HG02678 (cell line): ENCODE data around the gene ODF4.
"Not testable (repeated sequence)": the region's sequence is repeated elsewhere in the genome, so short reads cannot be mapped to it uniquely, and the experiment has no call there.

ENCODE experiments used
- ATAC-seq: cut with Tn5 transposase; IDR thresholded peaks from one replicate; pipeline ENCODE4 v1.9.1; 2021; ENCODE audit warnings: mild to moderate bottlenecking, moderate library complexity; ENCODE audit not compliant: unreplicated experiment

ODF4 gene

GRCh38 chr17:8393470-8394231 lies 54.0 kb downstream of the ODF4 start:
- ATAC-seq: no peak

- not testable (repeated sequence) for ATAC-seq
Observed at GRCh38 chr17:8394497-8394896, 54.9 kb downstream of the ODF4 start.
